Measurements from ENCODE around the gene NYNRIN.

NYNRIN gene

GRCh38 chr14:24408764-24409163 lies 10.0 kb downstream of the NYNRIN start:
- Histone ChIP-seq H3K27ac (no peak overlapping the region), H3K4me3 (no peak overlapping the region)

GRCh38 chr14:24409192-24409591 lies 10.4 kb downstream of the NYNRIN start:
- Histone ChIP-seq H3K27ac (no peak overlapping the region), H3K4me3 (no peak overlapping the region)

GRCh38 chr14:24409956-24410355 lies 11.2 kb downstream of the NYNRIN start:
- Histone ChIP-seq H3K27ac (no peak overlapping the region), H3K4me3 (no peak overlapping the region)

GRCh38 chr14:24411443-24412389 lies 12.9 kb downstream of the NYNRIN start:
- Histone ChIP-seq H3K4me3 (no peak overlapping the region), H3K27ac (peak overlapping the region in 1 of 21 experiments; percentile 7)

- Histone ChIP-seq H3K4me3 (no peak overlapping the region), H3K27ac (no peak overlapping the region)
These were observed 15.3 kb downstream of the NYNRIN start for GRCh38 chr14:24414077-24414476.

- Histone ChIP-seq H3K27ac (no peak overlapping the region), H3K4me3 (no peak overlapping the region)
These were observed 16.1 kb downstream of the NYNRIN start for GRCh38 chr14:24414732-24415420.

GRCh38 chr14:24415421-24416253 lies 16.8 kb downstream of the NYNRIN start:
- Histone ChIP-seq H3K27ac (no peak overlapping the region), H3K4me3 (no peak overlapping the region)

GRCh38 chr14:24416254-24416931 lies 17.6 kb downstream of the NYNRIN start:
- Histone ChIP-seq H3K27ac (no peak overlapping the region), H3K4me3 (no peak overlapping the region)

- H3K27ac ChIP-seq = peak overlapping the region in 1 of 21 experiments; percentile 20
- H3K4me3 ChIP-seq = no peak overlapping the region
These were observed 18.3 kb downstream of the NYNRIN start for GRCh38 chr14:24416932-24417619.

- Histone ChIP-seq H3K4me3 (no peak overlapping the region), H3K27ac (peak overlapping the region in 1 of 21 experiments; percentile 20)
These were observed 19.2 kb downstream of the NYNRIN start for GRCh38 chr14:24417832-24418491.

GRCh38 chr14:24418492-24418873 lies 19.7 kb downstream of the NYNRIN start:
- no peak overlapping the region for H3K27ac ChIP-seq

GRCh38 chr14:24422261-24422660 lies 23.5 kb downstream of the NYNRIN start:
- Histone ChIP-seq H3K27ac (no peak overlapping the region), H3K4me3 (no peak overlapping the region)

More at GRCh38 chr14:24418492-24418873, 19.7 kb downstream of the NYNRIN start:
- no peak overlapping the region for H3K4me3 ChIP-seq

GRCh38 chr14:24422694-24423601 lies 24.1 kb downstream of the NYNRIN start:
- Histone ChIP-seq H3K4me3 (no peak overlapping the region), H3K27ac (no peak overlapping the region)

GRCh38 chr14:24425704-24426103 lies 26.9 kb downstream of the NYNRIN start:
- Histone ChIP-seq H3K4me3 (no peak overlapping the region), H3K27ac (peak overlapping the region in 5 of 21 experiments; percentile 8 to 59 (median 28))

GRCh38 chr14:24426150-24426911 lies 27.5 kb downstream of the NYNRIN start:
- Histone ChIP-seq H3K27ac (peak overlapping the region in 3 of 21 experiments; percentile 5 to 27 (median 22)), H3K4me3 (no peak overlapping the region)

- peak overlapping the region in 6 of 21 experiments; percentile 5 to 99 (median 23) for H3K27ac ChIP-seq
- no peak overlapping the region for H3K4me3 ChIP-seq
These were observed 28.2 kb downstream of the NYNRIN start for GRCh38 chr14:24426912-24427536.

All from skin epidermis (tissue), 12 donors.